Effector CD4-positive, alpha-beta T cell (primary cell): ENCODE measurements around the gene CRISP1. TPM values are rescaled to one million over a fixed set of nuclear protein-coding genes. Genes with fewer than 3 reads are reported as not detected.
"Not testable (repeated sequence)": the region's sequence is repeated elsewhere in the genome, so short reads cannot be mapped to it uniquely, and the experiment has no call there.

ENCODE experiments used
- DNase-seq: peaks from one replicate; pipeline ENCODE4 v3.0.0-alpha.2; 2020
- total RNA-seq: gene quantifications from one replicate; lab custom pipeline; 2026; lab: John Stamatoyannopoulos, UW

Gene CRISP1
- not detected for total RNA-seq

- DNase-seq, result no peak
Measured at GRCh38 chr6:49866485-49866943, at the start of gene CRISP1. Gene CRISP1 (minus strand): TSS chr6:49866535. CDS start chr6:49857400, 9,135 bp downstream.

GRCh38 chr6:49915035-49915434 is 48.7 kb upstream of the CRISP1 start:
- DNase-seq, result no peak

- DNase-seq, result no peak
Measured at GRCh38 chr6:49913636-49914375, 47.5 kb upstream of the CRISP1 start.

- DNase-seq, result no peak
Measured at GRCh38 chr6:49912196-49912595, 45.9 kb upstream of the CRISP1 start.

- DNase-seq, result no peak
Measured at GRCh38 chr6:49911252-49911651, 44.9 kb upstream of the CRISP1 start.

GRCh38 chr6:49909563-49909962 is 43.2 kb upstream of the CRISP1 start:
- no peak for DNase-seq

GRCh38 chr6:49906526-49906925 is 40.2 kb upstream of the CRISP1 start:
- no peak for DNase-seq

- DNase-seq, result no peak
Measured at GRCh38 chr6:49905296-49905695, 39.0 kb upstream of the CRISP1 start.

- no peak for DNase-seq
Measured at GRCh38 chr6:49902856-49903255, 36.5 kb upstream of the CRISP1 start.

- no peak for DNase-seq
Measured at GRCh38 chr6:49898904-49899566, 32.7 kb upstream of the CRISP1 start.

- not testable (repeated sequence) for DNase-seq
Measured at GRCh38 chr6:49895553-49895952, 29.2 kb upstream of the CRISP1 start.

- DNase-seq, result no peak
Measured at GRCh38 chr6:49892280-49892679, 25.9 kb upstream of the CRISP1 start.

- no peak for DNase-seq
Measured at GRCh38 chr6:49890988-49891387, 24.7 kb upstream of the CRISP1 start.

GRCh38 chr6:49888742-49889431 is 22.6 kb upstream of the CRISP1 start:
- DNase-seq, result no peak

- no peak for DNase-seq
Measured at GRCh38 chr6:49868951-49869529, 2.7 kb upstream of the CRISP1 start.

- no peak for DNase-seq
Measured at GRCh38 chr6:49856282-49856681, 10.1 kb downstream of the CRISP1 start.

GRCh38 chr6:49855221-49855620 is 11.1 kb downstream of the CRISP1 start:
- DNase-seq, result no peak

GRCh38 chr6:49852975-49853374 is 13.4 kb downstream of the CRISP1 start:
- DNase-seq, result no peak

GRCh38 chr6:49849213-49849907 is 17.0 kb downstream of the CRISP1 start:
- no peak for DNase-seq

- DNase-seq, result no peak
Measured at GRCh38 chr6:49847673-49848072, 18.7 kb downstream of the CRISP1 start.

GRCh38 chr6:49847014-49847413 is 19.3 kb downstream of the CRISP1 start:
- DNase-seq, result no peak

- DNase-seq, result no peak
Measured at GRCh38 chr6:49841424-49841823, 24.9 kb downstream of the CRISP1 start.

- no peak for DNase-seq
Measured at GRCh38 chr6:49839957-49840356, 26.4 kb downstream of the CRISP1 start.
